Thoracic aorta endothelial cell (primary cell): ENCODE data around the gene HOXD13. TPM values are rescaled to one million over a fixed set of nuclear protein-coding genes. Genes with fewer than 3 reads are reported as not detected.

Experiments used
- total RNA-seq: library from RNA; depleted of rRNA; stranded (reverse); fragments of >200 nt; gene quantifications from 2 replicates; pipeline ENCODE4 v1.2.3, GENCODE V29; 2012

The HOXD13 gene
- total RNA-seq, result not detected in 2 replicates

GRCh38 chr2:176092270-176093144, at the start of gene HOXD13:
Gene HOXD13 (plus strand): TSS chr2:176092721. CDS start chr2:176092891, 170 bp downstream.

GRCh38 chr2:176083796-176084261, 8.7 kb upstream of the HOXD13 start, which contains the start of gene EVX2:
Gene EVX2 (minus strand): TSS chr2:176083962. CDS start chr2:176083776, 186 bp downstream.

GRCh38 chr2:176099728-176100546, 7.4 kb downstream of the HOXD13 start, which contains the start of gene HOXD12:
Gene HOXD12 (plus strand): TSS chr2:176099795. CDS start chr2:176099802, 7 bp downstream.

GRCh38 chr2:176106581-176107539, 14.3 kb downstream of the HOXD13 start, which contains the start of gene HOXD11:
Gene HOXD11 (plus strand): TSS chr2:176107280. CDS start chr2:176107356, 76 bp downstream.

GRCh38 chr2:176115883-176116813, 23.6 kb downstream of the HOXD13 start, which contains the start of gene HOXD10:
Gene HOXD10 (plus strand): TSS chr2:176116778. CDS start chr2:176116834, 56 bp downstream.

GRCh38 chr2:176122683-176123410, 30.3 kb downstream of the HOXD13 start, which contains the start of gene HOXD9:
Gene HOXD9 (plus strand): TSS chr2:176122719. CDS start chr2:176122769, 50 bp downstream.

GRCh38 chr2:176128982-176129796, 36.7 kb downstream of the HOXD13 start, which contains the start of gene HOXD8:
Gene HOXD8 (plus strand): TSS chr2:176129705. CDS start chr2:176130367, 662 bp downstream.

Other genes with a start within 250 kb of the HOXD13 start
- 17.4 and 20.5 TPM in 2 replicates for gene LNPK, start 90.5 kb upstream of the HOXD13 start, total RNA-seq
- not detected in 2 replicates for gene EVX2, start 8.8 kb upstream of the HOXD13 start, total RNA-seq
- not detected in 2 replicates for gene HOXD12, start 7.1 kb downstream of the HOXD13 start, total RNA-seq
- not detected in 2 replicates for gene HOXD11, start 14.6 kb downstream of the HOXD13 start, total RNA-seq
- not detected in 2 replicates for gene HOXD10, start 24.1 kb downstream of the HOXD13 start, total RNA-seq
- gene HOXD9, start 30.0 kb downstream of the HOXD13 start, total RNA-seq, result 2.0 TPM in 1 of 2 replicates, not detected in the other
- 9.3 TPM in 1 of 2 replicates, not detected in the other for gene HOXD8, start 37.0 kb downstream of the HOXD13 start, total RNA-seq
- 8.7 TPM in 1 of 2 replicates, not detected in the other for gene HOXD4, start 58.8 kb downstream of the HOXD13 start, total RNA-seq
- 11.2 TPM in 1 of 2 replicates, not detected in the other for gene HOXD3, start 64.6 kb downstream of the HOXD13 start, total RNA-seq
- 15.3 TPM in 1 of 2 replicates, not detected in the other for gene HOXD1, start 95.9 kb downstream of the HOXD13 start, total RNA-seq
- gene MTX2, start 176.7 kb downstream of the HOXD13 start, total RNA-seq, result 21.8 and 23.6 TPM in 2 replicates